Vagina (tissue), 2 donors: ENCODE measurements around the gene C12orf57. TPM values are rescaled to one million over a fixed set of nuclear protein-coding genes. Genes with fewer than 3 reads are reported as not detected.

ENCODE experiments used
- DNase-seq, 2 donors: peaks; one replicate each; pipeline ENCODE4 v3.0.0-alpha.2; 2017; ENCODE audit errors: extremely low spot score in 2 of 2
- H3K27ac ChIP-seq: fragments of 200-600 bp; sonication (generic); one replicate; pipeline ENCODE4 v1.5.1; 2019
- H3K27me3 ChIP-seq: fragments of 200-600 bp; sonication (generic); one replicate; pipeline ENCODE4 v1.5.1; 2019
- H3K36me3 ChIP-seq, 2 donors: fragments of 200-600 bp; sonication (generic); one replicate each; pipeline ENCODE4 v1.5.1; 2017 to 2019
- H3K4me1 ChIP-seq: fragments of 200-600 bp; sonication (generic); one replicate; pipeline ENCODE4 v1.5.1; 2019
- H3K4me3 ChIP-seq, 2 donors: fragments of 200-600 bp; sonication (generic); 1 replicate in 1 of 2; 2 replicates in 1 of 2; pipeline ENCODE4 v1.5.1; 2016 to 2019
- H3K9me3 ChIP-seq: fragments of 200-600 bp; sonication (generic); one replicate; pipeline ENCODE4 v1.5.1; 2019
- CTCF ChIP-seq, 3 experiments: fragments of 450-650 bp in 2 of 3; fragments of 200-600 bp in 1 of 3; sonication (generic) in 1 of 3; IDR thresholded peaks; one replicate each; pipeline ENCODE4 v1.5.1; 2017 to 2019; ENCODE audit warnings: antibody characterized with exemption in 3 of 3, mild to moderate bottlenecking in 2 of 3, moderate library complexity in 2 of 3
- POLR2A ChIP-seq, 2 donors: fragments of 450-650 bp; IDR thresholded peaks; one replicate each; pipeline ENCODE4 v1.6.1; 2017; ENCODE audit warnings: antibody characterized with exemption in 2 of 2, mild to moderate bottlenecking in 2 of 2, moderate library complexity in 2 of 2
- POLR2AphosphoS5 ChIP-seq, 2 donors: sonication (generic); formaldehyde crosslinking; IDR thresholded peaks; one replicate each; pipeline ENCODE4 v1.9.0; 2017; ENCODE audit warnings: antibody characterized with exemption in 2 of 2, mild to moderate bottlenecking in 2 of 2, low read depth in 1 of 2; ENCODE audit not compliant: insufficient read depth in 1 of 2
- intact Hi-C: fragments of 100-400 bp; cut with DNase I; formaldehyde crosslinking; loops from one replicate; pipeline ENCODE4 v1.15.1; 2023
- total RNA-seq: library from RNA; depleted of rRNA; stranded (reverse); fragments of >200 nt; gene quantifications from one replicate; pipeline ENCODE4 v1.2.3, GENCODE V29; 2016

C12orf57 gene, protein sequence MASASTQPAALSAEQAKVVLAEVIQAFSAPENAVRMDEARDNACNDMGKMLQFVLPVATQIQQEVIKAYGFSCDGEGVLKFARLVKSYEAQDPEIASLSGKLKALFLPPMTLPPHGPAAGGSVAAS
- total RNA-seq, result 760 TPM

DNA sequence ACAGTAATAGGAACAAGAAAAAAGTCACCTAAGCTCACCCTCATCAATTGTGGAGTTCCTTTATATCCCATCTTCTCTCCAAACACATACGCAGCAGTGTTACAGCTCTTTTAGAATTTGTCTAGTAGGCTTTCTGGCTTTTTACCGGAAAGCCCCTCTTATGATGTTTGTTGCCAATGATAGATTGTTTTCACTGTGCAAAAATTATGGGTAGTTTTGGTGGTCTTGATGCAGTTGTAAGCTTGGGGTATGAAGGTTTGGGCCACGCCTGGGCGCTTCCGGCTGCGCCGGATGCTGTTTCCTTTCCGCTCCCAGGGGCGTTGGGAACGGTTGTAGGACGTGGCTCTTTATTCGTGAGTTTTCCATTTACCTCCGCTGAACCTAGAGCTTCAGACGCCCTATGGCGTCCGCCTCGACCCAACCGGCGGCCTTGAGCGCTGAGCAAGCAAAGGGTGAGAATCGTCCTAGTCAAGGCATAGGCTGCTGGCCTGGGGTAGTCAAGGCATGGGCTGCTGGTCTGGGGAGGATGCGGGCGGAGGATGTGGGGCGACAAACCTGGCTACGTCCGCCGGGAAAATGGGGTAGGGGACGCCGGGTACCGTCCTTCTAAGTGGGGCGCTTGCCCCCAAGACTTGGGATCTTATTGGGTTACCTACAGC is at the start of gene C12orf57, which contains the start of gene RNU7-1:
Gene C12orf57, plus strand, starts transcription at position 301 of the 659 bp plus-strand sequence. Its CDS starts 100 bp downstream, at position 401.
Gene RNU7-1, plus strand, starts transcription at position 95 of the 659 bp plus-strand sequence.
- H3K4me3 ChIP-seq, result peak within 1 kb of the TSS; percentile 56 to 73
- no peaks in the 10 kb centered on the region for H3K9me3 ChIP-seq
- H3K27me3 ChIP-seq, result no peaks in the 10 kb centered on the region
- TF ChIP-seq POLR2A (IDR thresholded peaks at IDR 0.05) (peak in 1 of 2 donors; percentile 62), POLR2AphosphoS5 (IDR thresholded peaks at IDR 0.05; ENCODE audit: insufficient read depth in 1 of 2, low read depth in 1 of 2) (peak; percentile 77 to 83), CTCF (IDR thresholded peaks at IDR 0.05) (no peak)
- peaks cover 41% of the 10 kb centered on the region for H3K4me1 ChIP-seq
- intact Hi-C loops, result loop anchor here (5.0 kb wide), 1 partner anchor 148 kb away; the partner anchor contains the start of gene C1R
- DNase-seq, result no peak
- peak within 1 kb of the TSS; percentile 95 for H3K27ac ChIP-seq
- H3K36me3 ChIP-seq, result no peaks in the 10 kb centered on the region

DNA sequence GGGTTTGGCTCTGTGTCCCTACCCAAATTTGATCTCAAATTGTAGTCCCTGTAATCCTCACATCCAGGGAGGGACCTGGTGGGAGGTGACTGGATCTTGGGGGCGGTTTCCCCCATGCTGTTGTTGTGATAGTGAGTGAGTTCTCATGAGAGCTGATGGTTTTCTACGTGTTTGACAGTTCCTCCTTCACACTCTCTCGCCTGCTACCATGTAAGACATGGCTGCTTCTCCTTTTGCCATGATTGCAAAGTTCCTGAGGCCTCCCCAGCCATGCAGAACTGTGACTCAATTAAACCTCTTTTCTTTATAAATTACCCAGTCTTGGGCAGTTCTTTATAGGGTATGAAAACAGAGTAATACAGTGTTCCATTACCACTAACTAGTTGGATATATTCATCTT is 49.5 kb upstream of the C12orf57 start:
- Histone ChIP-seq H3K36me3 (no peaks in the 10 kb centered on the region), H3K27me3 (no peaks in the 10 kb centered on the region), H3K27ac (no peak overlapping the region), H3K4me1 (peaks cover 8% of the 10 kb centered on the region), H3K9me3 (no peaks in the 10 kb centered on the region), H3K4me3 (no peak overlapping the region)
- TF ChIP-seq POLR2A (IDR thresholded peaks at IDR 0.05), result no peak
- TF ChIP-seq POLR2AphosphoS5 (IDR thresholded peaks at IDR 0.05; ENCODE audit: insufficient read depth in 1 of 2, low read depth in 1 of 2), result no peak
- TF ChIP-seq CTCF (IDR thresholded peaks at IDR 0.05), result no peak
- intact Hi-C loops, result no loop called here
- no peak for DNase-seq

GRCh38 chr12:6896846-6897435 is 46.9 kb upstream of the C12orf57 start:
- Histone ChIP-seq H3K4me1 (peaks cover 1% of the 10 kb centered on the region), H3K27ac (no peak overlapping the region), H3K27me3 (no peaks in the 10 kb centered on the region), H3K36me3 (no peaks in the 10 kb centered on the region), H3K4me3 (no peak overlapping the region), H3K9me3 (no peaks in the 10 kb centered on the region)
- intact Hi-C loops, result no loop called here
- DNase-seq, result no peak
- TF ChIP-seq POLR2AphosphoS5 (IDR thresholded peaks at IDR 0.05; ENCODE audit: insufficient read depth in 1 of 2, low read depth in 1 of 2), result no peak
- TF ChIP-seq CTCF (IDR thresholded peaks at IDR 0.05), result no peak
- TF ChIP-seq POLR2A (IDR thresholded peaks at IDR 0.05), result no peak

DNA sequence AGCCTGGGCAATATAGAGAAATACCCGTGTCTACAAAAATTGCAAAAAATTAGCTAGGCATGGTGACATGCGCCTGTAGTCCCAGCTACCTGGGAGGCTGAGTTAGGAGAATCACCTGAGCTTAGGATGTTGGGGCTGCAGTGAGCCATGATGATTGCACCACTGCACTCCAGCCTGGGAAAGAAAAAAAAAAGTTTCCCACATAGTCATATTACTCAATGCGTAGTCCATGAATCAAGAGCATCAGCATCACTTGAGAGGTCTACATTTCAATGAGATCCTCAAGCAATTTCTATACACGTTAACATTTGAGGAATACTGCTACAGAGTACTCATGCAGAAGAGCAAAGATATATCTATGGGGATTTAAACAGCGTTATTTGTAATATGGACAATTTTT is 44.4 kb upstream of the C12orf57 start:
- intact Hi-C loops, result no loop called here
- Histone ChIP-seq H3K27me3 (no peaks in the 10 kb centered on the region), H3K4me3 (no peak overlapping the region), H3K9me3 (no peaks in the 10 kb centered on the region), H3K4me1 (peaks cover 7% of the 10 kb centered on the region), H3K27ac (no peak overlapping the region), H3K36me3 (no peaks in the 10 kb centered on the region)
- DNase-seq, result no peak
- TF ChIP-seq POLR2A (IDR thresholded peaks at IDR 0.05) (no peak), POLR2AphosphoS5 (IDR thresholded peaks at IDR 0.05; ENCODE audit: insufficient read depth in 1 of 2, low read depth in 1 of 2) (no peak), CTCF (IDR thresholded peaks at IDR 0.05) (no peak)
